Activated CD4-positive, alpha-beta T cell treated with anti-CD3 and anti-CD28 coated beads for 1 hour (primary cell): ENCODE data around the gene MUC4.
"Not testable (repeated sequence)": the region's sequence is repeated elsewhere in the genome, so short reads cannot be mapped to it uniquely, and the experiment has no call there.

ENCODE experiments used
- DNase-seq: peaks from one replicate; pipeline ENCODE4 v3.0.0-alpha.2; 2020

MUC4 gene

DNA sequence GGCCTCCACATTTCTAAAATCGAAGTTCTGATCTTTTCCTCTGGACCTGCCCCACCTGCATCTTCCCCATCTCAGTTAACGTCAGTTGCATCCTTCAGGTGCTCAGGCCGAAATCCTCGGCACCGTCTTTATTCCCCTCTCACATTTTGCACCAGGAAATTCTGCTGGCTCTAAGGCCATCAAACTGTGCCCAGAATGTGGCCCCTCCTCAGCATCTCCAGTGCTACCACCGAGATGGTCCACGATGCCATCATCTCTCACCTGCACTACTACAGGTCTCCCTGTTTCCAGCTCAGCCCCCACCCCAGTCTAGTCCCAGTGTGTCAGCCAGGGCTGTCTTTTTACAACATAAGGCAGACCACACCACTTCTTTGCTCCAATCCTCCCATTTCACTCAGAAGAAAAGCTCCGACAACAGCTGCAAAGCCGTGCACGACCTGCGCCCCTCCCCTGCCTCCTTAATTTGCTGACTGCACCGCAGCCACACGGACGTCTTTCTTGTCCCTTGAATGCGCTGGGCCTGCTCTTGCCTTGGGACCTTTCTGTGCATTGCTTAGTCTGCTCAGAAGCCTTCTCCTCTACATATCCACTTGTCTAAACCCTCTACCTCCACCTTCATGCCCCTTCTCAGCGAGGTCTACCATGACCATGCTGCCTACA is 76.6 kb downstream of the MUC4 start:
- DNase-seq = no peak

DNA sequence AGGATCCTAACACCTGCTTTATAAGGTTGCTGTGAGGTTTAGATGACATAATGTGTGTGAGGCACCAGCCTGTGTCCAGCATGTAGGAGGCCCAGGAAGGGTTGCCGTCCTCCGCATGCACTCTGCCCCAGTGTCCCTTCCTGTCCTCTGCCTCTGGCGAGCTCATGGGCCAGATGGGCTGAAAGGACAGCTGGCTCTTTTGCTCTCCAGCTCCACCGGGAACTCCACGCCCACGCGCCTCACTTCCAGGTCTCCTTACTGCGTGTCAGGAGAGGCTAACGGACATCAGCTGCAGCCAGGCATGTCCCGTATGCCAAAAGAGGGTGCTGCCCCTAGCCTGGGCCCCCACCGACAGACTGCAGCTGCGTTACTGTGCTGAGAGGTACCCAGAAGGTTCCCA is 78.8 kb downstream of the MUC4 start:
- DNase-seq = no peak

DNA sequence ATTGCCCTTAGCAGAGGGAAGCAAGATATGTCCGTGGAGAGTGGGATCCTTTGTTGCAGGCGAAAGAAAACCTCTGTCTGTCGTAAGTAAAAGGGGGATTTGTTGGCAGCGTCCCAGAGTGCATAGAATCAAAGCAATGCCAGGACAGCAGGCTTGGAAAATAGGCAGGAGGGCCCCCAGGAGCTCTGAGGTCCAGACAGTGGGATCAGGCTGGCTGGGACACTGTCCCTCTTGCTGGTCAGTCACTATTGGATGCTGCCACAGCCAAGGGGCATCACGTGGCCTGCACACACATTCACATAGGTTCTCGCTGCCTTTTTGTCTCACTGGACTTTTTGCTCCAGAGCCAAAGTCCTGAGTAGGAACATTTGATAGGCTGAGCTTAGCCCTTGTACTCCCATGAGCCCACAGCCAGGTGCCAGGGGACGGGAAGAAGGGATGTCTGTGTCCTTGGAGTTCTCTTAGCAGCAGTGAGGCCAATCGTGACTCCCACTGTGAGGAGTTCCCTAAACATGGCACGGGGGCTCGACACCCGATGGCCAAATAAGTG is 80.3 kb downstream of the MUC4 start:
- DNase-seq = no peak

GRCh38 chr3:195729476-195730251 is 82.1 kb downstream of the MUC4 start:
- no peak for DNase-seq

DNA sequence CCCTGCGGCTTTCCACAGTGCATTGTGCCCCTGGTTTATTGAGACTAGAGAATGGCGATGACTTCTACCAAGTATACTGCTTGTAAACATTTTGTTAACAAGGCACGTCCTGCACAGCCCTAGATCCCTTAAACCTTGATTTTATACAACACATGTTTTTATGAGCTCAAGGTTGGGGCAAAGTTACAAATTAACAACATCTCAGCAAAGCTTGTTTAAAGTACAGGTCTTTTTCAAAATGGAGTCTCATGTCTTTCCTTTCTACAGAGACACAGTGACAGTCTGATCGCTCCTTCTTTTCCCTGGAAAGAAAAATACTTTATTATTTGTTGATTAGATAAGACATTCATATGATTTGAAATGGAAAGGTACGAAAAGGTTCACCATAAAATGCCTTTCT is 82.9 kb downstream of the MUC4 start:
- not testable (repeated sequence) for DNase-seq

GRCh38 chr3:195727606-195728195 is 84.0 kb downstream of the MUC4 start:
- no peak for DNase-seq

- DNase-seq = not testable (repeated sequence)
These were observed 85.6 kb downstream of the MUC4 start for GRCh38 chr3:195725916-195726740.

- not testable (repeated sequence) for DNase-seq
These were observed 87.4 kb downstream of the MUC4 start for GRCh38 chr3:195724363-195724762.

DNA sequence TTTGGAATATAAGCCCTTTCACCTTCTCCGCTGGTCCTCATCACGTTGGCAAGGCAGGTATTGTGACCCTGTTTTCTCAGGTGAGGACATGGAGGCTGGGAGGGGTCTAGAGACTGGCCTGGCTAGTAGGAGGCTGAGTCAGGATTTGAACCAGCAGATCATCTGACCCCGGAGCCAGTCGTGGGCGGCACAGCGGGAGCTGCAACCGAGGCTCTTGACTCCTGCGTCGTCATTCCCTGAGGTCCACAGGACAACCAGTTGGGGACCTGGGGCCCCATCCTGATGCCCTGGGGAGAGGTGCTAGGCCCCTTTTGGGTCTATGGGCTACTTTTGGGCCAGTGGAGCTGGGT is 88.8 kb downstream of the MUC4 start:
- not testable (repeated sequence) for DNase-seq

DNA sequence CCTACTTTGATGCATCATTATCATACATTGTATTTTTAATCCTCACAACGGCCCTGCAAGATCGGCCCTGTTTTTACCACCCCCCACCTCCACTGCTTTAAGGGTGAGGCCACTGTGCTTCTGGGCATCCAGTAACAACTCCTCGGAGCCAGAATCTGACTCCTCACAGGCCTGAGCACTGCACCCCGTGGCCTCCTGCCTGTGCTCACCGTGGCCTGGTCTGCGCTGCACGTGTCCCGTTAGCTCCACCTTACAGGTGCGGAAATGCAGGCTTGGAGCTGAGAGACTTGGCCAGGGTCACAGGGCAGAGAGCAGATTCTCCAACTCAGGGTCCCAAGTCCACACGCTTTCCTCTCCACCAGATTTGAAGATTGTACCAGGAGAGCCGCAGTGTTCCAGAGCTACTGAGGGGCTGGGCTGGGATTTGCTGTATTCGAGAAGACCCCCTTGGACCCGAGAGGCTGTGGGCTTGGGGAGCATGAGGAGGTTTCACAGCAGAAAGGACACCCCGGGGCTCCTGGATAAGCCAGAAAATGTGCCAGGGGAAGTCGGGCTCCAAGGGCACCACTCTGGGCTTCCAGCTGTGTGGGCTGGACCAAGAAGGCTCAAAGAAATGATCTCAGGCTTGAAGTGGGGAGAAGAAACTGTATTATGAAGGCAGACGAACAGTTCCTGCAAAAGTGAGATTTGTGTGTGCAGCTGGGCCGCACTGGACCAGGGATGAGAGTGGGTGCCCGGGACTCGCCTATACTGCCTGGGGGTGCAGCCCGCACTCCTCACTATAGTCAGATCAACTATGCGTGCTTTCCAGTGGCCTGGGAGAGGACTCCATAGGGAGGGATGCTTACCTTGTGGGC is 89.4 kb downstream of the MUC4 start:
- DNase-seq = not testable (repeated sequence)

- not testable (repeated sequence) for DNase-seq
These were observed 90.8 kb downstream of the MUC4 start, which contains the start of gene MUC20 for GRCh38 chr3:195720831-195721506. Gene MUC20 (plus strand): TSS chr3:195720978. CDS start chr3:195721008, 30 bp downstream.

- not testable (repeated sequence) for DNase-seq
These were observed 92.0 kb downstream of the MUC4 start for GRCh38 chr3:195719514-195720254.

- DNase-seq = no peak
These were observed 93.2 kb downstream of the MUC4 start for GRCh38 chr3:195718477-195718984.

GRCh38 chr3:195717852-195718476 is 93.8 kb downstream of the MUC4 start:
- no peak for DNase-seq

- DNase-seq = no peak
These were observed 94.3 kb downstream of the MUC4 start for GRCh38 chr3:195717416-195717815.

- DNase-seq = no peak
These were observed 96.0 kb downstream of the MUC4 start for GRCh38 chr3:195715583-195716266.

GRCh38 chr3:195715134-195715533 is 96.6 kb downstream of the MUC4 start:
- no peak for DNase-seq

DNA sequence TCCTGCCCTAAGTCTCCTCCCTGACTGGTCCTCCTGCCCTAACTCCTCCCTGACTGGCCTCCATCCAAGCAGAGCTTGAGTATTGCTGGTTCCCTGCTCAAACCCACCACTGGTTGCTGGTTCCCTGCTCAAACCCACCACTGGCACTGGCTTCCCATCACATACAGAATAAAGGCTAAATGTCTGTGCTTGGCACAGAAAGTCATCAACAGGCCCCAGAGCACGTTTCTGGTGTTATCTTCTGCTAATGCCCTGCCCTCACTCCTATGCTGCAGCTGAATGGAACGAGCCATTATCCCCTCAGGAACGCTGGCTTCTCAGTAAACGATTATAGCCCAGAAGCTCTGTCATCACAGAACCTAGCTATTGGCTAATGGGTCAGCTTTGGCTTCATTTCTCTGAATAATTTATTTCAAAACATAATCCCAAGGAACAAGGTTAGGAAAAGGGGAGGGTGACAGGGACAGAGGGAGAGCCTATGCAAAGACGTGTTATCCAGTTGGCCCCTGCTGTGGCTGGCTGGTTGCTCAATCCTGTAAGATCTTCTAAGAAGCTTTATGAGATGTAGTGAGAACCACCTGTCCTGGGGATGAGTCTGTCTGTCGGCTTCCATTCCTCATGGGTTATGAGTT is 97.2 kb downstream of the MUC4 start:
- no peak for DNase-seq

GRCh38 chr3:195713150-195713549 is 98.6 kb downstream of the MUC4 start:
- DNase-seq = not testable (repeated sequence)
